Sigmoid colon (tissue), 4 donors: ENCODE results near the gene ZSCAN16.

Experiments used
- POLR2AphosphoS5 ChIP-seq, 4 donors: sonication (generic); formaldehyde crosslinking; IDR thresholded peaks; one replicate each; pipeline ENCODE4 v1.6.1; 2017; ENCODE audit warnings: antibody characterized with exemption in 4 of 4
- TF ChIP-seq, protein P1 (sequence below), 4 experiments: fragments of 450-650 bp in 3 of 4; fragments of 200-600 bp in 1 of 4; IDR thresholded peaks; one replicate each; pipeline ENCODE4 v1.5.1; 2016 to 2019; ENCODE audit warnings: antibody characterized with exemption in 4 of 4, mild to moderate bottlenecking in 3 of 4, moderate library complexity in 2 of 4

DNA sequence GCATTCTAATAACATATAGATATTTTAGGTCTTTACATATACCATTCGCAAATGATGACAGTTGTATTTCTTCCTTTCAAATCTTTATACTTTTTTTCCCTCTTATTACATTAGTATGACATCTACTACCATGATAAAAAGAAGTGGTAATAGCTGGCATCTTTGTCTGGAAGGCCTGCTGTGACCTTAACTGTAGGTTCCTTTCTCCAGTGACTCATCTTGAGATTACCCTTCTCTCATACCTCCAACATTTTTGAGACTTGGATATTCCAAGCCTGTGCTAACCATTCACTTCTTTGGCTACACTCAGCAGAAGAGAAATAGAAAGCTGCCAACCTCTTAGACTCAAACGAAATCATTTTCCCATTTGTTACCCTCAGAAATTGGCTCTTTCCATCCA lies 47.6 kb downstream of the ZSCAN16 start:
- TF ChIP-seq, protein P1, sequence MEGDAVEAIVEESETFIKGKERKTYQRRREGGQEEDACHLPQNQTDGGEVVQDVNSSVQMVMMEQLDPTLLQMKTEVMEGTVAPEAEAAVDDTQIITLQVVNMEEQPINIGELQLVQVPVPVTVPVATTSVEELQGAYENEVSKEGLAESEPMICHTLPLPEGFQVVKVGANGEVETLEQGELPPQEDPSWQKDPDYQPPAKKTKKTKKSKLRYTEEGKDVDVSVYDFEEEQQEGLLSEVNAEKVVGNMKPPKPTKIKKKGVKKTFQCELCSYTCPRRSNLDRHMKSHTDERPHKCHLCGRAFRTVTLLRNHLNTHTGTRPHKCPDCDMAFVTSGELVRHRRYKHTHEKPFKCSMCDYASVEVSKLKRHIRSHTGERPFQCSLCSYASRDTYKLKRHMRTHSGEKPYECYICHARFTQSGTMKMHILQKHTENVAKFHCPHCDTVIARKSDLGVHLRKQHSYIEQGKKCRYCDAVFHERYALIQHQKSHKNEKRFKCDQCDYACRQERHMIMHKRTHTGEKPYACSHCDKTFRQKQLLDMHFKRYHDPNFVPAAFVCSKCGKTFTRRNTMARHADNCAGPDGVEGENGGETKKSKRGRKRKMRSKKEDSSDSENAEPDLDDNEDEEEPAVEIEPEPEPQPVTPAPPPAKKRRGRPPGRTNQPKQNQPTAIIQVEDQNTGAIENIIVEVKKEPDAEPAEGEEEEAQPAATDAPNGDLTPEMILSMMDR (IDR thresholded peaks at IDR 0.05), result no peak
- no peak for TF ChIP-seq POLR2AphosphoS5 (IDR thresholded peaks at IDR 0.05)
